DND-41 (cell line): Measurements from ENCODE around the gene LY6G6F.

Experiments used
- ATAC-seq: fragments of 200-7000 bp; cut with Tn5 transposase; 3 replicates; pipeline ENCODE4 v1.9.1; 2021; ENCODE audit warnings: low read depth; ENCODE audit not compliant: insufficient read depth
- DNase-seq: peaks from one replicate; pipeline ENCODE4 v3.0.0-alpha.2; 2020
- H2AFZ ChIP-seq: 2 replicates; pipeline ENCODE4 v1.6.0; 2012; ENCODE audit warnings: low read depth, low read length
- H3K27ac ChIP-seq: 2 replicates; pipeline ENCODE4 v1.5.1; 2012; ENCODE audit warnings: low read length, inconsistent platforms
- H3K27me3 ChIP-seq: fragments of 200-600 bp; sonication (generic); 2 replicates; pipeline ENCODE4 v1.6.0; 2012; ENCODE audit warnings: low read length, mild to moderate bottlenecking, inconsistent platforms; ENCODE audit not compliant: insufficient read depth, poor library complexity
- H3K36me3 ChIP-seq: 2 replicates; pipeline ENCODE4 v1.5.1; 2012; ENCODE audit warnings: low read length, inconsistent platforms; ENCODE audit not compliant: insufficient read depth
- H3K4me1 ChIP-seq: 2 replicates; pipeline ENCODE4 v1.5.1; 2012; ENCODE audit warnings: mild to moderate bottlenecking, low read length; ENCODE audit not compliant: insufficient read depth
- H3K4me2 ChIP-seq: 2 replicates; pipeline ENCODE4 v1.6.0; 2012; ENCODE audit warnings: mild to moderate bottlenecking, moderate library complexity, low read length, inconsistent platforms; ENCODE audit not compliant: insufficient read depth
- H3K4me3 ChIP-seq, 2 experiments: fragments of 200-600 bp in 1 of 2; shearing (Covaris generic) in 1 of 2; 2 replicates each; pipeline ENCODE4 v1.5.1; 2012 to 2016; ENCODE audit warnings: inconsistent platforms in 2 of 2, low read length in 2 of 2, mild to moderate bottlenecking in 2 of 2, low read depth in 1 of 2, moderate library complexity in 1 of 2
- H3K79me2 ChIP-seq: 2 replicates; pipeline ENCODE4 v1.6.0; 2012; ENCODE audit warnings: low read length, inconsistent platforms; ENCODE audit not compliant: insufficient read depth
- H3K9ac ChIP-seq: 2 replicates; pipeline ENCODE4 v1.6.0; 2012; ENCODE audit warnings: low read depth, mild to moderate bottlenecking, inconsistent platforms, low read length, moderate library complexity
- H3K9me3 ChIP-seq: 2 replicates; pipeline ENCODE4 v1.5.1; 2012; ENCODE audit warnings: low read length, moderate library complexity, mild to moderate bottlenecking, inconsistent platforms; ENCODE audit not compliant: insufficient read depth, severe bottlenecking
- H4K20me1 ChIP-seq: 2 replicates; pipeline ENCODE4 v1.6.0; 2012; ENCODE audit warnings: low read length; ENCODE audit not compliant: insufficient read depth
- EZH2 ChIP-seq: IDR thresholded peaks from 3 replicates; pipeline ENCODE4 v1.6.1; 2012; ENCODE audit warnings: borderline replicate concordance, low read depth, mild to moderate bottlenecking, moderate library complexity, low read length, inconsistent platforms; ENCODE audit not compliant: severe bottlenecking
- TF ChIP-seq, protein P1 (sequence below): IDR thresholded peaks from 2 replicates; pipeline ENCODE4 v1.5.1; 2012; ENCODE audit warnings: borderline replicate concordance, low read length, moderate library complexity, mild to moderate bottlenecking; ENCODE audit not compliant: poor library complexity, severe bottlenecking; ENCODE audit errors: extremely low read depth

The LY6G6F gene

DNA sequence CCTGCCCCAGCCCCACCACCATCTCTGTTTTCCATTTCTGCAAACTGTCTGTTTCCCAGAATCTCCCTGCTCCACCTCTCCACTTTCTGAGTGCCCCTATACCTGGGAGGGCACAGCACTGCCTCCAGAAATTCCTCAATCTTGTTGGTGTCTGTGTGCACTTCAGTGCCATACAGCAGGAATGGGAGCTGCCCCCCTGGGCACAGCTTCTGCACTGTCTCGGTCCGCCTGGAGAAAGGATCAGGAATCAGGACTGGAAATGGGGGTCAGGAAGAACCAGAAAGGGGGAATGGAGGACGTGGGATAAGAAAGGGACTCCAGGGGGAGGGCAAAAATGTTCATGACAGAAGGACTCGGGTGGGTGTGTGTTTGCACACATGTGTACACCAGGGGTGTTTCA lies 27.1 kb downstream of the LY6G6F start:
- Histone ChIP-seq H3K79me2 (peaks cover 43% of the 10 kb centered on the region), H3K4me1 (peaks cover 65% of the 10 kb centered on the region), H3K27me3 (no peaks in the 10 kb centered on the region), H2AFZ (no peak overlapping the region), H3K9ac (peak overlapping the region; percentile 99; the same call in 1 of the 2 replicates), H3K4me3 (peak overlapping the region in 1 of 2 experiments; percentile 81; a peak in 2 of 4 replicates), H3K36me3 (peaks cover 38% of the 10 kb centered on the region), H3K4me2 (peak overlapping the region; percentile 76), H4K20me1 (peaks cover 19% of the 10 kb centered on the region), H3K9me3 (no peaks in the 10 kb centered on the region), H3K27ac (peak overlapping the region; percentile 96; the same call in 1 of the 2 replicates)
- ATAC-seq: no peak
- no peak for DNase-seq
- TF ChIP-seq, protein P1, sequence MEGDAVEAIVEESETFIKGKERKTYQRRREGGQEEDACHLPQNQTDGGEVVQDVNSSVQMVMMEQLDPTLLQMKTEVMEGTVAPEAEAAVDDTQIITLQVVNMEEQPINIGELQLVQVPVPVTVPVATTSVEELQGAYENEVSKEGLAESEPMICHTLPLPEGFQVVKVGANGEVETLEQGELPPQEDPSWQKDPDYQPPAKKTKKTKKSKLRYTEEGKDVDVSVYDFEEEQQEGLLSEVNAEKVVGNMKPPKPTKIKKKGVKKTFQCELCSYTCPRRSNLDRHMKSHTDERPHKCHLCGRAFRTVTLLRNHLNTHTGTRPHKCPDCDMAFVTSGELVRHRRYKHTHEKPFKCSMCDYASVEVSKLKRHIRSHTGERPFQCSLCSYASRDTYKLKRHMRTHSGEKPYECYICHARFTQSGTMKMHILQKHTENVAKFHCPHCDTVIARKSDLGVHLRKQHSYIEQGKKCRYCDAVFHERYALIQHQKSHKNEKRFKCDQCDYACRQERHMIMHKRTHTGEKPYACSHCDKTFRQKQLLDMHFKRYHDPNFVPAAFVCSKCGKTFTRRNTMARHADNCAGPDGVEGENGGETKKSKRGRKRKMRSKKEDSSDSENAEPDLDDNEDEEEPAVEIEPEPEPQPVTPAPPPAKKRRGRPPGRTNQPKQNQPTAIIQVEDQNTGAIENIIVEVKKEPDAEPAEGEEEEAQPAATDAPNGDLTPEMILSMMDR: no peak
- TF ChIP-seq EZH2: no peak

DNA sequence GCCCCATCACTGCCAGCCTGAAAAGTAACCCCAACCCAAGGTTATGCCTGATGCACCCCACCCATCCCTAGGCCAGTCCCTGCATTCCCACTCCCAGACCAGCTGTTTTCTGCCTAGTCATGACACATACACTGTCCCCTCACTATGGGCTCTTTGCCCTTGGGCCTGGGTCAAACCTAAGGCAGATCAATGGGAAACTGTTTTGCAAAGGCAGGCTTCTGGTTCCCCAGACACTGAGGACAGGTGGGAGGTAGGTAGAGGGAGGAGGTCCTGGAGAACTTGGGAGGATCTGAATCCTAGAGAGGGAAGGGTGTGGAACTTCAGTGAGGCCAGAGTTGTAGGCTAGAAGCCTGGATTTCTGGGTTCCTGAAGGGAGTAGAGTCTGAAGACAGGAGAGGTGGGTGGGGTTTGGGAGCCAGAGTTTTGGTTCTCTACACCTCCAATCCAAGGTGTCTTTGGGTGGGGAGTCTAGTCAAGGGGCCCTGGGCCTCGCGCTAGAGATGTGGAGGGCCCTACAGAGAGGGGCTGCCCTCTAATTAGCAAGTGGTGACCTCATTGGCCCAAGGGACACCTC lies 27.7 kb downstream of the LY6G6F start:
- Histone ChIP-seq H3K27me3 (no peaks in the 10 kb centered on the region), H3K9ac (peak overlapping the region; percentile 99), H3K79me2 (peaks cover 48% of the 10 kb centered on the region), H2AFZ (no peak overlapping the region), H3K4me2 (peak overlapping the region; percentile 76), H3K4me3 (peak overlapping the region in 1 of 2 experiments; percentile 81; a peak in 3 of 4 replicates), H3K27ac (peak overlapping the region; percentile 96), H3K36me3 (peaks cover 36% of the 10 kb centered on the region), H4K20me1 (peaks cover 19% of the 10 kb centered on the region), H3K9me3 (no peaks in the 10 kb centered on the region), H3K4me1 (peaks cover 65% of the 10 kb centered on the region)
- no peak for TF ChIP-seq EZH2
- TF ChIP-seq, protein P1: no peak
- ATAC-seq (no peak), DNase-seq (no peak)

DNA sequence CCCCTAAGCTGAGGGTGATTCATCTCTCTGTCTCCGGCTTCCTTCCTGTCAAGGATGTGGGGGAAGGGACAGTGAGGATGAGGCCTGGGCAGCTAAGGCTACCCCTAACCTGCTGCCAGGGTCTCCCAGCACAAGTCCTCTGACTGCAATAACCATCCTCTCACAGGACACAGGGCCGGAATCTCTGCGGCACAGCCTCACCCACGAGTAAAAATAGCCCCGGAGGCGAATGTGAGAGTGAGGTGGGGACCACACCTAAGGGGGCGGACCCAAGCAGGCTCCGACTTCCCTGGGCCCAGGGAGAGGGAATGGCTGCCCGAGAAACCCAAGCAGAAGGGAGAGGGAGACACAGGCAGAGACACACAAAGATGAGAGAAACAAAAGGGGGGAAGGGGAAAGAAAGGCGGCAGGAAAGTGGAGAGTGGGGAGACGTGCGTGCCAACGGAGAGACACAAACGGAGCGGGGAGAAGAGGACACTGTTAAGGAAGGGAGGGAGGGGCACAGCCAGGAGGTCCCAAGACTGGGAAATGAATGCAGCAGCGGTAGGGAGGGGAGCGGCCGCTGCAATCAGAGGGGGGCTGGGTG lies 28.2 kb downstream of the LY6G6F start:
- no peaks in the 10 kb centered on the region for H3K9me3 ChIP-seq
- H3K27ac ChIP-seq: peak overlapping the region; percentile 96
- H3K4me2 ChIP-seq: peak overlapping the region; percentile 76
- no peaks in the 10 kb centered on the region for H3K27me3 ChIP-seq
- H3K4me1 ChIP-seq: peaks cover 60% of the 10 kb centered on the region
- TF ChIP-seq, protein P1: no peak
- TF ChIP-seq EZH2: no peak
- ATAC-seq: peak; percentile 13; the same call in 2 of the 3 replicates
- peak; percentile 70 for DNase-seq
- H3K36me3 ChIP-seq: peaks cover 36% of the 10 kb centered on the region
- H3K79me2 ChIP-seq: peaks cover 45% of the 10 kb centered on the region
- peaks cover 19% of the 10 kb centered on the region for H4K20me1 ChIP-seq
- peak overlapping the region; percentile 49 to 81 for H3K4me3 ChIP-seq
- peak overlapping the region; percentile 99 for H3K9ac ChIP-seq
- peak overlapping the region; percentile 16; the same call in 1 of the 2 replicates for H2AFZ ChIP-seq
